AG08396 (cell line): ENCODE results near the gene ENTREP1.

ENCODE experiments used
- DNase-seq: peaks from one replicate; pipeline ENCODE4 v3.0.0; 2012; ENCODE audit warnings: low spot score, mixed read lengths

The ENTREP1 gene

GRCh38 chr9:69319324-69320025 lies 5.5 kb upstream of the ENTREP1 start:
- DNase-seq = no peak

- no peak for DNase-seq
Measured at GRCh38 chr9:69322256-69322655, 2.8 kb upstream of the ENTREP1 start.

- DNase-seq = no peak
Measured at GRCh38 chr9:69323861-69324260, 1.2 kb upstream of the ENTREP1 start.

GRCh38 chr9:69325409-69326212 lies 596 bp downstream of the ENTREP1 start:
- peak; percentile 48 for DNase-seq

- no peak for DNase-seq
Measured at GRCh38 chr9:69326261-69326660, 1.2 kb downstream of the ENTREP1 start.

GRCh38 chr9:69330580-69330979 lies 5.6 kb downstream of the ENTREP1 start:
- DNase-seq = no peak

GRCh38 chr9:69331444-69331843 lies 6.4 kb downstream of the ENTREP1 start:
- no peak for DNase-seq

GRCh38 chr9:69332067-69332685 lies 7.2 kb downstream of the ENTREP1 start:
- DNase-seq = no peak

GRCh38 chr9:69333716-69334115 lies 8.7 kb downstream of the ENTREP1 start:
- no peak for DNase-seq

- DNase-seq = no peak
Measured at GRCh38 chr9:69334317-69334716, 9.3 kb downstream of the ENTREP1 start.

GRCh38 chr9:69339620-69340019 lies 14.6 kb downstream of the ENTREP1 start:
- no peak for DNase-seq

GRCh38 chr9:69340631-69341030 lies 15.6 kb downstream of the ENTREP1 start:
- no peak for DNase-seq

- no peak for DNase-seq
Measured at GRCh38 chr9:69342769-69343168, 17.8 kb downstream of the ENTREP1 start.

GRCh38 chr9:69344459-69344858 lies 19.4 kb downstream of the ENTREP1 start:
- no peak for DNase-seq

GRCh38 chr9:69346596-69347390 lies 21.8 kb downstream of the ENTREP1 start:
- DNase-seq = no peak

GRCh38 chr9:69347607-69348006 lies 22.6 kb downstream of the ENTREP1 start:
- no peak for DNase-seq

GRCh38 chr9:69351227-69351626 lies 26.2 kb downstream of the ENTREP1 start:
- DNase-seq = no peak

- DNase-seq = no peak
Measured at GRCh38 chr9:69355232-69355631, 30.2 kb downstream of the ENTREP1 start.

GRCh38 chr9:69357030-69357775 lies 32.2 kb downstream of the ENTREP1 start:
- no peak for DNase-seq

GRCh38 chr9:69357821-69358220 lies 32.8 kb downstream of the ENTREP1 start:
- DNase-seq = no peak

- no peak for DNase-seq
Measured at GRCh38 chr9:69363191-69363590, 38.2 kb downstream of the ENTREP1 start.
